Erythroblast (primary cell): Measurements from ENCODE around the gene NDUFS1.

Experiments
- GATA1 ChIP-seq: IDR thresholded peaks from 2 replicates; pipeline ENCODE4 v1.6.1; 2011; ENCODE audit warnings: low read depth, mild to moderate bottlenecking, control low read depth, low read length, moderate library complexity
- POLR2A ChIP-seq: IDR thresholded peaks from 2 replicates; pipeline ENCODE4 v1.6.1; 2011; ENCODE audit warnings: mild to moderate bottlenecking, low read length

DNA sequence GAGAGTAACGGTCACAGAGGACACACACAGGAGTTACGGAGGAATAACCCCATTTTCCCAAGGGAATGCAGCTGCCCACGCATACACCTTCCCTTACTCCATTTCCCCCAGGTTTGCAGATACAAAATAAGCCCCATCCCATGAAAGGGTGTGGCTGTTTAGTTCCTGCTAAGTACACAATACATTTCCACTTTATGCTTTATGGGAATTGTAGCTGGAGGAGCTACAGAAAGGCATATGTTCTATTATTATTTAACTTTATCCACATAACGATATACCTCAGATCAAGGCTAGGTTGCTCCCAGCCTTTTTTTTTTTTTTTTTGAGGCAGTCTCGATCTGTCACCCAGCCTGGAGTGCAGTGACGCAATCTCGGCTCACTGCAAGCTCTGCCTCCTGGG, 50.5 kb downstream of the NDUFS1 start:
- TF ChIP-seq POLR2A (no peak), GATA1 (no peak)
